HG03159 (cell line): Measurements from ENCODE around the gene ZNF423.
"Not testable (repeated sequence)": the region's sequence is repeated elsewhere in the genome, so short reads cannot be mapped to it uniquely, and the experiment has no call there.

Experiments used
- ATAC-seq: cut with Tn5 transposase; IDR thresholded peaks from one replicate; pipeline ENCODE4 v1.9.1; 2021; ENCODE audit warnings: mild to moderate bottlenecking, moderate library complexity; ENCODE audit not compliant: unreplicated experiment

Gene ZNF423

GRCh38 chr16:49523435-49524159 is 332.3 kb downstream of the ZNF423 start:
- no peak for ATAC-seq

DNA sequence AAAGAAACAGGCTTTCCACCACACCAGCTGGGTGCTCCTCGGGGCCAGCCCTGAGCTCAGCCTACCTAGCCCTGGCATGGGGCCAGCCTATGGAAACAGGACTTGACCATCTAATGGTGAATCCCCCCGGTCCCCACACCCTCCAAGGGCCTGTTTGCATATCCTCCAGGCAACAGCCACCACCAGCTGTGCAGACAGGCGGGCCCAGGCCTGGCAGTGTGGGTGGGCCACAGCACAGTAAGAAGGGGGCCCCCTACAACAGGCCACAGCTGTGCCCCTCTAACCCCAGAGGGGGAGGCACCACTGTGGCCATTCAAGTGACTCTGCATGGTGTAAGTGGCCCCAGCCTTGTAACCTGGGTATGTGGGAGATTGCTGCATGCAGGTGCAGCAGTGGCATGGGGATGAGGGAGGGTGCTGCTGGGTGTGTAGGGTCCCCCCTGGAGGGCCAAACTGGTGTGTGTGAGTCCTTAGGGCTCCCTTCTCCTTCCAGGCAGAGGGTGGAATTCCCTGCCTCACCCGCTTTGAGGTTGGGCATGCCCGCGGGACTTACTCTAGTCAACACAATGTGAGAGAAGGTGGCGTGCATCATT is 334.1 kb downstream of the ZNF423 start:
- no peak for ATAC-seq

DNA sequence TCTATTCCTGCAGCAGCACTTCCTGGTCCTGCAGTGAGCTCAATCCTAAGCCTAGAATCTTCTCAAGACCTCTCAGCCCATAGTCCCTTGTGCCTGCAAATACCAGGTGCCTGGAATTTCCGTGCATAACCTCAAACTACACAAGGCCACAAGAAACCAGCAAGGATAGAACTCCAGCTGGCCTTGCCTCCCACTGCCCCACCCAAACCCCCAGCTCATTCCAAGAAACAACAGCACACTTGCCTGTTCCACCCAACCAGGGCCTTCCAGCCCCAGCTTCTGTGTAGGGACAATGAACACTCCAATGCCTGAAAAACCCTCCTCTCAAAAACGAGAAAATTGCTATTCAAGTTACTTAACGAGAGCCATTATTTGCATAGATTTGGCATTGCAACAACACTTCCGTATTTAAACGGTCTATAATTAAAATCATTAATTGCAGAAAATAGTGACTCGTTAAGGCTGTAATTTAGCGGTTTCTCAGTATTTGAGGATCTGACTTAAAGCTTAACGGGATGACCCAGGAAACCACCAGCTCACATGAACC is 335.3 kb downstream of the ZNF423 start:
- no peak for ATAC-seq

- ATAC-seq: no peak
Observed at GRCh38 chr16:49519741-49520140, 336.2 kb downstream of the ZNF423 start.

- ATAC-seq: no peak
Observed at GRCh38 chr16:49519008-49519656, 336.8 kb downstream of the ZNF423 start.

DNA sequence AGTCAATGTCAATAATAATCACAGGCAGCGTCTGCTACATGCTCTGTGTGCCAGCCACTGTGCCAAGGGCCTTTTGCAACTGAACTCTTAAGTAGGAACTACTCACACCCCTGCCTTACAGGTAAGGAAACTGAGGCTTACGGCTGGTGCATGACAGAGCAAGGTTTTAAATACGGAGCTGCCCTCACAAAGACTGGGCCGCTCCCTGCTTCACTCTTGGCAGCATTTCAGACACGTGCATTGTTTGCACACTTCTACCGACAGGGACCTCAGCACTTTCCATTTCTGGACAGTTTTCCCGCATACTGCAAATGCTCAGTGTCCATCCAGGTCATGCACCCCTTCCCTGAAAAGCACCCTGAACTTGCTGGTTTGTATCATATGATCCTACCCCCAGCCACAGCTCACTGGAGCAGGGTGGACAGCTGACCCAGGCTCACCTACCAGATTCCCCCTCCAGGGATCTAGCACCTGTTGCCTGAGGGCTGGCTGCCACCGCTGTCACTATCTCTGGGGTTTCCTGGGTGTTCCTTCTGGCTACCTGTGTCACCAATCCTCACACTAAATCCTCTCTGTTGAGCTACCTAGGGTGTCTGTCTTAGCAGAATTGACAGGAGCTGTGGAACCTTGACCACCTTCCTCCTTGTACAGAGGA is 339.4 kb downstream of the ZNF423 start:
- no peak for ATAC-seq

DNA sequence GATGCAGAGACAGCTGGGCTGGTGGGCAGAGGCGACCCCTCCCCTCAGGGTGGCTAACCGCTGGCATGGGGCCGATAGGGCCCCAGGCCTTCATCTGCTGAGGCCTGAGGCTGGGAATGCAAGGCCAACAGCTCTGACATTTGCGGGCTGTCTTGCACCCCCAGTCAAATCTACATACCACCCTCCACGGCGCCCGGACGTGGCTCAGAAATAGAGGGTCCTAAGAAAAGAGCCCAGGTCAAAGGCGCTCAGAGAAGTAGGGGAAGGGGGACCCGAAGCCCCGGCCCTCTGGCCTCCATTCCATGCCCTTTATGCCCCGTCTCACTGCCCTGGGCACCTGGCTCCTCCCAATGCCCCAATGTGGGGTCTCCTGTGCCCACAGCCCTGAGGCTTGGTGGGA is 340.1 kb downstream of the ZNF423 start:
- ATAC-seq: no peak

DNA sequence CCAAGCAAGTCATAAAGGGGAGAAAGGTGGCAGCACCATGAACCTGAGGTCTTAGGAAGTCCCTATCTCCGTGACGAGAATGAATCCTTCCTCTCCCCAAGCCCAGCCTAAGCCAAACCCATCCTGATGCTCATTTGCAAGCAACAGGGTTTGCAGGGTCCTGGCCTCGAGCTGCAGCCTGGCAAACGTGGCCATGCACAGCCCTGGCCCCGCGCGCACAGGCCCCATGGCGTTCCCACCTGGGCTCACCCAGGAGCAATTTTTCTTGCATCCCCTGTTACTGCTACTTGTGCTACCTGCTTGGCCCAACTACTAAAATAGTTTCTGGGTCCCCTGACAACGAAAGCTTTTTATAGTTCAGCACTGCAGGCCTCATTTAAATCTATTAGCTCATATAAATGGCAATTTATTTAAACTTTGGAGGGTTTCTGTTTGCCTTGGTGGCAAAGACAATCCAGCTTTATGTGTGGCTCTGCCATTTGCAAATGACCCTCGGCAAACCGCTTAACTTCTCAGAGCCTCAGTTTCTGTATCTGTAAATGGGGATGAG is 340.8 kb downstream of the ZNF423 start:
- no peak for ATAC-seq

DNA sequence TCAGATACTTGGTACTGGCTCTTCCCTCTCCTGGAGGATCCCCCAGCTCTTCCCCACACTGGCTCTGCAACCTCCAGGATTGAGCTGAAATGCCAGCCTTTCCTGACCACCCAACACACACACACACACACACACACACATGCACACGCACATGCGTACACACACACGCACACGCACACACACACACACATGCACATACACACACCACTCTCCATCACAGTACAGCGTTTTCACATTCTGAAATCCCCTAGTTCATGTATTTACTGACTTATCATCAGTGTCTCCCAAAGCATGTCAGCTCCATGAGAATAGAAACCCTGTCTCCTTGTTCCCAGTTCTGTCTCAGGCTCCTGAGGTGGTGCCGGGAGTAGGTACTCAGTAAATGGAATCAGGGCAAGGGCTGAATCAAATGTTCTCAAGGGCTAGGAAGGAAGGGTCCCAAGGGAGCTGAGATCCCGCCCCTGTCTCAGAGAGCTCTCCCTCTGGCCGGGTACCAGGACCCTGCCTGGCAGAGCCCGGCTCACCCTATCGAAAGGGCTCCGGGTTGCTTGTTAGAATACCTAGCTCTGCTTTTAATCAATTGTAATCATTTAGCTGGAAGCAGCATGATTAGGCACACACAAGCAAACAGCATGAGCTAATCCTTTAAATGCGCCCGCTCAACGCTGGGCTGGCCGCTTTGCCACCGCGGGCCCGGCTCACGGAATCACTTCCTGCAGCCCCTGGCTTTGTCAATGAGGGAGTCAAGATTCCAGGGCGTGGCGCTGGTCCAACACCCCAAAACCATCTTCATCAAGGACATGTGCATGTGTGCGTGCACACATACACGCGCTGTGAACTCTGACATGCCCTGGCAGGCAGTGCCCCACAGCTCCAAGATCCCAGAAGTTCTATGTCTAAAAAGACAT is 341.6 kb downstream of the ZNF423 start:
- ATAC-seq: no peak

DNA sequence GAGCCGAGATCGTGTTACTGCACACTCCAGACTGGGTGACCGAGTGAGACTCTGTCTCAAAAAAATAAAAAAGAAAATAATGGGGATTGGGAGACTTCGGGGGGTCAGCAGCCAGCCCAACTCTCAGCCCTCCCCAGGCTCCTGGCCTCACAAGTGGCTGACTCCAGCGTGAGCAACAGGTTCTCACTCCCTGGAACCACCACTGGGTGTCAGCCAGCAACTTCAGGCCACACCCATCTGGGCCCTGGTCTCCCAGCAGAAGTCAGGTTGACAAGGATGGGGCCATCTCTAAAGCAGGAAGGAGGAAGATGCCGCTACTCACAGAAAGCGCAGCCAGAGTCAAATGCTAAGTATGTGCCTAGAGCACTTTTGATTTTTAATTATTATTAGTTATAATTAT is 342.9 kb downstream of the ZNF423 start:
- no peak for ATAC-seq

DNA sequence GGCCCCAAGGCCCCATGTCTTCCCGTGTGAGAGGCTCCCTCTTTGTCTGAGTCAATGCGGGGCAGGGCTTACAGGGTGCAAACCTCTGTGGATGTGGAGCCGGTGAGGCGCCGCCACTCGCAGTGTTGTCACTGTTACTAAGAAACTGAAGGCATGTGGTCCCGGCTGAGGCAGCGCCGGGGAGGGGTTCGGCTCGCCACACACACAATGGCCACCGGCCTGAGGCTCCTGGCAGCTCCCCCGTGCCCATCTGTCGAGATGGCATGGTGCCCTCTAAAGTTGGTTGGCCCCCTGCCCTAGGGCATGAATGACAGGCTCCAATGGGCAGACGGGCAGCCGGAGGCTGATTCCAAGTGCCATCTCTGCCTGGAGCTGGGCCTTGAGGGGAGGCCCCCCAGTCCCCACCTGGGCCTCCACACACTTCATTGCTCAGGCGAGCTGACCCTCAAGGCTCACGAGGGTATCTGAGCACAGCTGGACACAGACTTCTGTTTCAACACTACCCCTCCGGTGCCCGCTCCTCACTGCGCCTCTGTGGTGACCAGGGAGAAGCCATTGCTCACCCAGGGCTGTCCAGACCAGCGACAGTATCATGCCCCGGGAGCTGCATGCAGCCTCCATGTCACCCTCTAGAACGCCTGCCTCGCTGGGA is 345.1 kb downstream of the ZNF423 start:
- ATAC-seq: no peak

DNA sequence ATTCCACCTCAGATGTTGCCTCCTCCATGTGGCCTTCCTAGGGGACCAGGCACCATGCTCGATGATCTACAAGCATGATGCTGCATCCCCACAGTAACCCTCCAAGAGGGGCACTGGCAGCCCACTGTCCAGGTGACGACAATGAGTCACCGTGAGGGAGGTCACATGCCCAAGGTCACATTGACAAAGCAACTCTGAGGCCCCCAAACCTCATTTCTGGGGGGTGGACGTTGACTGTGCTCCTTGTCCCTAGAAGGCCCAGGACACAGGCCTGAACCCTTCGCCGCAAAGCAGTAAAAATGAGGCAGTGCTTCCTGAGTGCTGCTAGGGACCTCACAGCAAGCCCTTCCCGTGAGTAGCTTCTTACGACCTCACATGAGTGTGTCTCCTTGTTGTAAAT is 345.8 kb downstream of the ZNF423 start:
- ATAC-seq: no peak

DNA sequence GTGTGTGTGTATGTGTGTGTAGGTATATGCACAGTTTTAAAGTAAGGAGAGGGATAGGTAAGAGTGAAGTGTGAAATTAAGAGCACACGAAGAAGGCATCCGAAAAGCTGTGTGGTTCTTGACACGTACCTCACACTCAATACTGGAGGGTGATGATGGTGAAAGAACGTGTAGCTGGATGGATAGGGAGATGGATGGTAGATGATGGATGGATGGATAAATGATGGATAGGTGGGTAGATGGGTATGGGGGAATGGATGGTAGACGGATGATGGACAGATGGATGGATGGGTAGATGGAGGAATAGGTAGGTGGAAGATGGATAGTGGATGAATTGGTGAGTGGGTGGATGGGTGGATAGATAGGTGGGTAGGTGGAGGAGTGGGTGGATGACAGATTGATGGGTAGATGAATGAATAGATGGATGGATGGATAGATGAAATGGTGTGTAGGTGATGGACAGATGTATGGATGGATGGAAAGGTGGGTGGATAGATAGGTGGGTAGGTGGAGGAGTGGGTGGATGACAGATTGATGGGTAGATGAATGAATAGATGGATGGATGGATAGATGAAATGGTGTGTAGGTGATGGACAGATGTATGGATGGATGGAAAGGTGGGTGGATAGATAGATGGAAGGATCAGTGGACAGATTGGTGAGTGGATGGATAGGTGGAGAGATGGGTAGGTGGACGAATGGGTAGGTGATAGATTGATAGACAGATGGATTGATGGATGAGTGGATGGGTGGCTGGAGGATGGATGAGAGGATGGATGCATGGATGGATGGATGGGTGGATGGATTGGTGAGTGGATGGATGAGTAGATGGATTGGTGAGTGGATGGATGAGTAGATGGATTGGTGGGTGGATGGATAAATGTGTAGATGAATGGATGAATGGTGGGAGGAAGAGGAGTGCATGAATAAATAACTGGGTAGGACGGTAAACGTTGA is 349.6 kb downstream of the ZNF423 start:
- ATAC-seq: not testable (repeated sequence)

- ATAC-seq: no peak
Observed at GRCh38 chr16:49505556-49505955, 350.4 kb downstream of the ZNF423 start.

- ATAC-seq: no peak
Observed at GRCh38 chr16:49504626-49505025, 351.3 kb downstream of the ZNF423 start.

DNA sequence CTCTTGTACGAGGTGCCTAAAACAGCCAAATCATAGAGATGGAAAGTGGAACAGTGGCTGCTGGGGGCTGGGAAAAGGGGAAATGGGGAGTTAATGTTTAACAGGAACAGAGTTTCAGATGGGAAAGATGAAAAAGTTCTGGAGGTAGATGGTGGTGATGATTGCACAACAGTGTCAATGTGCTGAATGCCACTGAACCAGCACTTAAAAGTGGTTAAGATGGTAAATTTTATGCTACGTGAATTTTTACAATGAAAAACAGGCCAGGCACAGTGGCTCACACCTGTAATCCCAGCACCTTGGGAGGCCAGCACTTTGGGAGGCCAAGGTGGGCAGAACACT is 351.9 kb downstream of the ZNF423 start:
- no peak for ATAC-seq

GRCh38 chr16:49503256-49504022 is 352.5 kb downstream of the ZNF423 start:
- peak; percentile 67 for ATAC-seq
